ENCODE measurements around the gene BMAL2. TPM values are rescaled to one million over a fixed set of nuclear protein-coding genes. Genes with fewer than 3 reads are reported as not detected.

The BMAL2 gene
- total and polyA plus RNA-seq, 3 donors from 2014 or later = 2.7 to 3.7 (median 3.7) TPM

- Histone ChIP-seq H3K9me3 (no peaks in the 10 kb centered on the region), H3K4me3 (no peak overlapping the region), H3K4me1 (no peaks in the 10 kb centered on the region), H3K36me3 (ENCODE audit: low read depth, missing control alignments) (no peaks in the 10 kb centered on the region), H3K27me3 (no peaks in the 10 kb centered on the region), H3K27ac (no peak overlapping the region)
- no peak for TF ChIP-seq POLR2A (IDR thresholded peaks at IDR 0.05)
- TF ChIP-seq CTCF (IDR thresholded peaks at IDR 0.05) = no peak
- no peak for DNase-seq
- intact Hi-C loops (cut with DNase I; ENCODE audit: low total_unique reads) = no loop called here
- WGBS, 2 donors = 89 to 91% methylated on average over 3 of the region's 3 CpGs
These were observed 34.0 kb downstream of the BMAL2 start for GRCh38 chr12:27366621-27367020.

DNA sequence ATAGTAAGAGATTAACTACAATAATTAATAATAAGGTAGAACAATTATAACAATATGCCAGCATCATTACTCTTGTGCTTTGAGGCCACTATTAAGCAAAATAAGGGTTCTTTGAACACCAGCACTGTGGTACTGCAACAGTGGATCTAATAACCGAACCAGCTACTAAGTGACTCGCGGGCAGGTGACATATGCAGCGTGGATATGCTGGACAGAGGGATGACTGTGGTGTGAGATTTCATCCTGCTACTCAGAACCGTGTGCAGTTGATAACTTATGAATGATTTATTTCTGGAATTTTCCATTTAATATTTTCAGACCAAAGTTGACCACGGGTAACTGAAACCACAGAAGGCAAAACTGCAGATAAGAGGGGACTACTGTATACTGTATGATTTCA, 34.4 kb downstream of the BMAL2 start:
- DNase-seq = no peak
- WGBS, 2 donors = 86 to 90% methylated on average over 6 of the region's 6 CpGs

DNA sequence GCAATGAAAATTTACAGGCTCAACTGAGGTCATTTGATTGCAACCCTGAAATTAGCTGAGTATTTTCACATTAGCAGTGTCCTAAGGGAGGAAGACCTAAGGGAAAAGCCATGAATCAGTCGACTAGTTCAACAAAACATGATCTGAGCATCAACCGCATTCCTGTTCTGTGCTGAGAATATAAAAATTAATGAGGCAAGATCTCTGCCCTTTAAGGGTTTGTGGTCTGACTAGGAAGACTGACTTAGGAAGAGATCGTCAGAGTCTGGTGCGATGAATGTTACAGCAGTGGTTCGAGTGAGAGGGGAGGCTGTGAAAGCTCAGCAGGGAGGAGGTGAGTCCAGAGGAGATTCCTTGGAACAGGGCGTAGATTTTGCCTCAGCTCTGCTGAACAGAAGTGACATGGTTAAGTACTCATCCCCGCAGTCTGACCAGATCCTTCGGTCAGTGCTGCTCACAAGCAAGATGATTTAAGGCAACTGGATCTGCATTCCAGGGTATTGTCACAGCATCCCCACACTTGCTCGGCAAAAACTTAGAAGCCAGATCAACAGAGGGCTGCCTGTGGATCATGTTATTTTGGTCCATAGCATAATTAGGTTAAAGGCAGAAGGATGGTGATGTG, 49.6 kb downstream of the BMAL2 start:
- no peak for TF ChIP-seq POLR2A (IDR thresholded peaks at IDR 0.05)
- TF ChIP-seq CTCF (IDR thresholded peaks at IDR 0.05) = no peak
- H3K4me3 ChIP-seq = no peak overlapping the region
- WGBS, 2 donors = 61 to 67% methylated on average over 9 of the region's 9 CpGs

More for the DNA sequence above, 34.4 kb downstream of the BMAL2 start:
- H3K4me3 ChIP-seq = no peak overlapping the region
- no peak overlapping the region for H3K27ac ChIP-seq
- no peaks in the 10 kb centered on the region for H3K9me3 ChIP-seq
- TF ChIP-seq CTCF (IDR thresholded peaks at IDR 0.05) = no peak
- no peak for TF ChIP-seq POLR2A (IDR thresholded peaks at IDR 0.05)
- H3K4me1 ChIP-seq = no peaks in the 10 kb centered on the region
- no peaks in the 10 kb centered on the region for H3K27me3 ChIP-seq
- H3K36me3 ChIP-seq (ENCODE audit: low read depth, missing control alignments) = no peaks in the 10 kb centered on the region
- intact Hi-C loops (cut with DNase I; ENCODE audit: low total_unique reads) = no loop called here

More for the DNA sequence above, 49.6 kb downstream of the BMAL2 start:
- Histone ChIP-seq H3K36me3 (ENCODE audit: low read depth, missing control alignments) (no peaks in the 10 kb centered on the region), H3K9me3 (no peaks in the 10 kb centered on the region), H3K4me1 (no peaks in the 10 kb centered on the region), H3K27me3 (no peaks in the 10 kb centered on the region), H3K27ac (no peak overlapping the region)
- intact Hi-C loops (cut with DNase I; ENCODE audit: low total_unique reads) = no loop called here
- DNase-seq = no peak

Other genes with a start within 250 kb of the BMAL2 start
- gene STK38L, start 88.5 kb upstream of the BMAL2 start, total RNA-seq = 10 to 100 TPM; 41.5 to 43.1 TPM
- gene STK38L, start 88.5 kb upstream of the BMAL2 start, polyA plus RNA-seq (ENCODE audit: insufficient read depth, low read depth, low replicate concordance) = 19.3 TPM
- gene SMCO2, start 113.9 kb downstream of the BMAL2 start, total RNA-seq = 1 to 10 TPM in 1 of 2 donors, not detected in 1; 4.6 TPM
- 1.5 TPM for gene SMCO2, start 113.9 kb downstream of the BMAL2 start, polyA plus RNA-seq (ENCODE audit: insufficient read depth, low read depth, low replicate concordance)
- gene PPFIBP1, start 191.4 kb downstream of the BMAL2 start, total RNA-seq = 10 to 100 TPM; 75.3 to 87.8 TPM
- 33.4 TPM for gene PPFIBP1, start 191.4 kb downstream of the BMAL2 start, polyA plus RNA-seq (ENCODE audit: insufficient read depth, low read depth, low replicate concordance)